ENCODE results near the gene MRGPRD.
"Not testable (repeated sequence)": the region's sequence is repeated elsewhere in the genome, so short reads cannot be mapped to it uniquely, and the experiment has no call there.

Gene MRGPRD

DNA sequence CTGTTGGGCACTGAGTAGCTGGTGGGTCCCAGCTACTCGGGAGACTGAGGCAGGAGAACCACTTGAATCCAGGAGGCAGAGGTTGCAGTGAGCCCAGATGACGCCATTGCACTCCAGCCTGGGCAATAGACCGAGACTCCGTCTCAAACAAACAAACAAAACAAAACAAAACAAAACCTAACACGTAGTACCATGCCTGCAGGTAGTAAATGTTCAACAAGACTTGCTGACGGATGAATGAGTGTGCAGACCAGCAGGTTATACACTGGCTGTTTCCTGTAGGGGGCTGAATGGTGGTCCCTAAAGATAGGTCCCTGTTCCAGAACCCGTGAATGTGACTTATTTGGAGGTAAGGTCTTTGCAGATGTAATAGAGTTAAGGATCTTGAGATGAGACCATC, 12.8 kb upstream of the MRGPRD start:
- no peak for DNase-seq

DNA sequence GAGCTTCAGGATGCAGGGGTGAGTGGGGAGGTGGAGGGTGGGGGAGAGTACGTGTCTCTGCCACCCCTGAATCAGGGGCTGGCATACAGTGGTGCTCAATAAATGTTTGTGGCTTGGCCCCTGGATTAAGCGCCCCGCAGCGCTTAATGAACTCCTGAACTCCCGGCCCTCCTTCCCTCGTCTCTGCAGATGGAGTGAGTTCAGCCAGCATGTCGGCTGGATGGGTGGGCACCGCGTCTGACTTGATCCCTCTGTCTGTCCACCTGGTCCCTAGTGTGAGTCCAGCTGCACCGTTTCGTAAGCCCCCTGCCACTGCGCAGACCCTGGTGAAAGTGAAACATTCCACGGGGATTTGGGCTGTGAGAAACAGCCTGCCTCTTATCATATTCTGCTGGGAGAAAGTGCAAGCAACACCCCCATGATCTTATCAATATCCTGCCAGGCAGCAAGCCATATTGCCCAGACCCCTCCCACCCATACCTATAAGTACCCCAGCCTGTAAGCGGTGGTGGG, 12.0 kb upstream of the MRGPRD start:
- DNase-seq: no peak

DNA sequence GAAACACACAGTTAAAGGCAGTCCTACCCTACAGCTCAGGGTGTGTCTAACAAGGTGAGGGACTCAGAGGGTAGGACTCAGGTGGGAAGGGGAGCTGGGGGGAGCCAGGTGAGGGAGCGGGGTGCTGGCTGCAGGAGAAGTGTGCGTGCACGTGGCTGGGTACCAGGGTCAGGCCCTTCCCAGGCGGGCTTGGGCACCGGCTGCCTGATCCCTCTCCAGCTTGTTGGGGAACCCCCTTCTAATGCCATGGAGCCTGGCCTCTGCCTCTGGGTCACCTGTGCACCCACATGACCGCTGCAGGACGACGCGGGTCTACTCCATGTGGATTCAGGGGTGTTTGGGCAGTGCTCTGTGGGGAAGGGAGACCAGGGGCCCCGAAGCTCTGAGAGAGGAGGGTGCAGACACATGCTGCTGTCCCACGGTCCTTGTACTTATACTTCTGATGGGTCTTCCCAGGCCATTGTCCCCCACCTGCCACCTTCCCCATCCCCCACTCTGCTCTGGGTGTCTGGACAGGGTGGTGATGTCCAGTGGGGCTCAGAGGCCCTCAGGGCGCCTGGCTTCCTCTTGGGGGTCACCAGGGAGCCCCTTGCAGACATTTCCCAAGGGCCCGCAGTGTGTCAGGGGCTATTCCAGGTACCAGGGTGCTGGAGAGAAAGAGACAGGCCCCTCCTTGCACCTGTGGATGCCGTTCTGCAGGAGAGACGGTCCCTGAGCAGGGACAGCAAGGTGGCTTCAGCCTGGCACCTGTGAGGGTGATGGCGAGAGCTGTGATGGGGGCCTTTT, 10.4 kb upstream of the MRGPRD start:
- DNase-seq: no peak

DNA sequence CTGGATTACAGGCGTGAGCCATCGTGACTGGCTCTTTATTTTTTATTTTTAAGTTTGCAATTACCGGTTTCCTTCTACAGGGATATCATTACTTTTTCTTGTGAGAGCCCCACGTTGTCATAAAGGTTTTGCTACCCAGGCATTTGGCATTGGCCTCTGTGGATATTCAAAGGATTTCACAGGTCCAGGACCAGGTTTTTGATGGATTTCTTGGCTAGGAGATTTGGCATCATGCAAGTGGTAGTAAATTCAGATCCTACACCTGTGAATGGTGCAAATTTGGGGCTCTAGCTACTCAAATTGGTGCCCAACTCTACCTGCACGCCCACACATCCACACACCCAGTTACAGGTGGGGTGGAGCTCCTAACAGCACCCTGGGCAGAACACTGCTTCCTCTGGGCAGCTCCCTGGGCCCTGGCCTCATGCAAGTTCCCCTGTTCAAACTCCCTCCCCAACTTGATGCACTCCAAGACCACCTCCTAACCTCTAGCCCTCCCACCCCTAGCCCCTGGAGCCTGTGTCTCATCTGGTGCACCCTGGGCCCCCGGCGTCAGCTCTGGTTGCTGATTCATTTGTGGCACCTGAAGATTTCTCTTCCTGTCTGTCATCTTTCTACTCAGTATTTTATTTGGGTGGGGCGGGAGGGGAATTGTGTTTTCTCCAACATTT, 9.3 kb upstream of the MRGPRD start:
- DNase-seq: no peak

DNA sequence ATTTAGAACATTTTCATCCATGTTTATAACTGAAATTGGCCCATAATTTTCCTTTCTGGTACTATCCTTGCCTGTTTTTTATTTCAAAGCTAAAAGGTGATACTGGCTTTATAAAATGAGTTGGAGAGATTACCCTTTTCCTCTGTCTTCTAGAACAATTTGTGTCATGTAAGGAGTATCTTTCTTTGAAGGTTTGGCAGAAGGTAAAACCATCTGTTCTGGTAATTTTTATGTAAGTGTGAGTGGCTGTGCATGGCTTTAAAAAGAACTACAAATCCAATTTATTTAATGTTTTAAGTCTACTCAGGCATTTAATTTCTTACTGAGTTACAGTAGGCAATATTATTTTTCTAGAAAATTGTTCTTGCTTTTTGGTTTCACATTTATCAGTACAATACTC, 7.7 kb upstream of the MRGPRD start:
- DNase-seq: no peak

DNA sequence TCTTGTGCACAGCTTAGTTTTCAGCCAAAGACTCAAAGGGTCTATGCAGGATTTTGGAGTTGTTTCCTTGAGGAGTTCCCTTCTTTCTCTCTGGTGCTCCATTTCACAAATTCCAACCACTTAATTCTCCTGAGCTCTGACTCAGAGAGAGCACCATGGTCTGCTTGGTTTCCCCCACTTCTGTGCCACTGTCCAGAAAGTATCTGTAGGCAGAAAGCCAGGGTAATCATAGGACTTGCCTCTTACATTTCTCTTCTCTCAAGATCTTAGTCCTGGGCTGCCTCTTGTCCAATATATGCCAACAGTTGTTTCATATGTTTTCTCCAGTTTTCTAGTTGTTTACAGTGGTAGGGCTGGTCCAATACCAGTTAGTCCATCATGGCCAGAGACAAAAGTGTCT, 6.4 kb upstream of the MRGPRD start:
- DNase-seq: no peak

DNA sequence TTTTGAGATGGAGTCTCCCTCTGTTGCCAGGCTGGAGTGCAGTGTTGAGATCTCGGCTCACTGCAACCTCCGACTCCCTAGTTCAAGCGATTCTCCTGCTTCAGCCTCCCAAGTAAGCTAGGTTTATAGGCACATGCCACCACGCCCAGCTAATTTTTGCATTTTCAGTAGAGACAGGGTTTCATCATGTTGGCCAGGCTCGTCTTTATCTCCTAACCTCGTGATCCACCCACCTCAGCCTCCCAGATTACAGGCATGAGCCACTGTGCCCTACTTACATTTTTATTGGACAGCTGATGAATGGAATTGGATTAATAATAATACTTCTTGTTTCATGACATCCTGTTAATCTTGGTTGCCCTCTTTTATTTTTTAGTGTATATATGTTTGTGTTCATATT, 3.0 kb upstream of the MRGPRD start:
- DNase-seq: no peak

DNA sequence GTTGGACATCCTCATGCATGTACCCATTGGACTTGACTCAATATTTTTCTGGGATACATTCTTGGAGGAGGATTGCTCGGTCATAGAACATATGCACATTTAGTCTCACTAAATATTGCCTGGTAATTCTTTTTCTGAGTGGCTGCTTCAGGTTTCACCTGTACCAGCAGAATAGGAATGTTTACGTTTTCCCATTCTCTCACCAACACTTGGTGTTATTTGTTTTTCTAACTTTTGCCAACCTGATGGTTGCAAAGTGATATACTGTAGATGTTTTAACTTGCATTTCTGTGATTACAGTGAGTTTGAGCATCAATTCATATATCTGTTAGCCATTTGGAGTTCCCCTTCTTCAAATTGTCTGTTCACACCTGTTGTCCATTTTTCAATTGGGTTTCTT, 1.3 kb upstream of the MRGPRD start:
- DNase-seq: no peak

DNA sequence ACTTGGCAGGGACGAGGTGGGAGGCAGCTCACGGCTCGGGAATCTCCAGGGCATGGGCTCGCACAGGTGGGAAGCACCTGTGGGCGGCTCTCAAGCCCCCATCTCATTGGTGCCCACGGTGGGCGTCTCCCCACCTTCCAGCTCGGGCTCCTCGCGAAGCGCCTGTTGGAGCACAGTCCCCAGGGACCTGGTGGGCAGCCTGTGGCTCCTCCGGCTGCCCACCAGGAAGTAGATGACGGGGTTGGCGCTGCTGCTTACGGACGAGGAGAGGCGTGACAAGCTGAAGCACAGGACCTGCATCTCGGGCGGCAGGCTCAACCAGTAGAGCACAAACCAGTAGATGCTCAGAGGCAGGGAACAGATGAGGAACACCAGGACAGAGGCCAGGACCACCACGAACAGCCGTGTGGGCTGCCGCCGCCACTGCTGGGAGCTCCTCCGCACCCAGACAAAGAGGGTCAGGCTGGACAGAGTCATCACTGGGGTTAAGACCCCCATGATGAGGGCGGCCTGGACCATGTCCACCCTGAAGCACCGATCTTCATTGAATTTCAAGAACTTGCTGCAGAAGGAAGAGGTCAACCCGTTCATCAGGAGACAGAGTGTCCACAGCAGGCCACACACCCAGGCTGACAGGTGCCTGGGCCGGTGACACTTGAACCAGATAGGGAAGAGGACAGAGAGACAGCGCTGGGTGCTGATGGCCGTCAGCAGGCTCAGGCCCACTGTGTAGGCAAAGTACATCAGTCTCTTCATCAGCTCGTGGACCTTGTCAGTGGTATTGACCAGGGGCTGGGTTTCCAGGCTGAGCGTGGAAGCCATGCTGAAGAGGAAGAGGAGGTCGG, 633 bp downstream of the MRGPRD start:
- no peak for DNase-seq

DNA sequence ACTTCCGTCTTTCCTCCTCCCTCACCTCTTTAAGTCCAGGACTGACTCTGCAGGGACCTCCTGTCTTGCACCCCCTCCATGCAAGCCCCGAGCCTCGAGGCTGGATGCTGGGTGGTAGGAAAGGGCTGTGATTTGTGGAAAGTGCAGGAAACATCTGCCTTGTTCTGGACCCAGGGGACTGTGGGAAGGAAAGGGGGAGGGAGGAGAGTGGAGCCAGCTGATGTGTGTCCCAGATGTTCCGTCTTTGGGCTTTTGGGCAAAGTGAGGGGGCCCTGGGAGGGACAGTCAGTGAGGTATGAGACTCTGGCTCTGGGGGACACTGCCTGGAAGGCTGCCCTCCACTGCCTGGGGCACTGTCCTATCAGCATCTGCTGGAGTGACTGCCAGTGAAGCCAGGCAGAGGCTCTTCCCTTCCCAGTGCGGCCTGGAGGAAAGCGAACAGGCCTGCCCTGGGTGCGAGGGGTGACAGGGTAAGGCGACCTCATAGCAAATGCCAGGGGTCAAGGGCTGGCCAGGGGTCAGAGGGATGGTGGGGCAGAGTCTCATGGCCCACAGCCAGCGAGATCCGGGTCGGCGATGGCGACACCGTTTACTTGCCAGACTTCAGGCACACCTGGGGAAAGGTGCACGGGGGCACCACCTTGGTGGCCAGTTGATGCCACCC, 1.7 kb downstream of the MRGPRD start:
- no peak for DNase-seq

DNA sequence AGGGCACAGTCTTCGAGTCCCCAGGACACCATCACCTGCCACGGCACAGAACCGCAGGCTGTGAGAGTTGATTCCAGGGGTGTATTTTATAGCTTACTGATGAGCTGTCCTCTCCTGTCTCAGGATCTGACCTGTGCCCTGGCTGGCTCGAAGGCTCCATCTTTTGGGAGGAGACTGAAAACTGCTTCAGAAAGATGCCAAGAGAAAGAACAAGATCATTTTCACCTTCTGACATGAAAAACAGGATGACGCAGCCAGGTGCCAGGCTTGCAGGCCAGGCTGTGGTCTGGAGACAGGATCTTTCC, 2.2 kb downstream of the MRGPRD start:
- no peak for DNase-seq

DNA sequence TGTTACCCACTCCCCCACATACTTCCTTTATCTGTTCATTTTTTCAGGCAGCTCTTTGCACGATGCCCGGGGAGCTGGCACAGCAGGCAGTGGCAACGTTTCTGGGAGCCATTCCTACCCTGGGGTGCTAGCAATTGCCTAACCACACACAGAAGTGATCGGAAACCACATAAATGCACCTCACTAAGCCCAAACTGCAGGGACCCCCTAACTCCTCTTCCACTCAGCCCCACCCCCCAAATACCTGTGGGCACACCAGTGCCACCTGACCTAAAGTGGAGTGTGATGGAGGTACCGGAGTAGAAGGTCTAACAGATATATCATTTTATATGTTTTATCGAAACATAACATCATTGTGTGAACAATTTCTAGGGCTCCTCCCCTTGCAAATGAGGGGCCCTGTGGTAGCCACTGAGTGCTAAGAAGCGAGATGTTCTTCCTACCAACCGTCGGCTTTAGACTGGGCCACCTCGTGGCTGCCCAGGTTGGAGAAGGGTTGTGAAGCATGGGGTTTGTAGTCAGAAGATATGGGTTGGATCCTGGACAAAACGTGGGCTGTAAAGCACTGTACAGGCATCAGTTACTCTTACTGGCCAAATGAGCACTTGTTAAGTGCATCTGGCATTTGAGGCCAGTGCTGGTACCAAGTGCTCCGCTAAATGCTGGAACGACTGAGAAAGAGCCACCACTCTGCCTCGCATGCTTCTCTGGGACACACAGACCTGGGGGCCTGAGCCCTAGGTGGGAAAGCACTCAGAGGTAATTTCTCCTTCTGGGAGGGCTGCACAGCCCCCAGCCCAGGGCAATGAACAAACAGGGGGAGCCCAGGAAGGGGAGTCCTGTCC, 2.8 kb downstream of the MRGPRD start:
- DNase-seq: no peak

DNA sequence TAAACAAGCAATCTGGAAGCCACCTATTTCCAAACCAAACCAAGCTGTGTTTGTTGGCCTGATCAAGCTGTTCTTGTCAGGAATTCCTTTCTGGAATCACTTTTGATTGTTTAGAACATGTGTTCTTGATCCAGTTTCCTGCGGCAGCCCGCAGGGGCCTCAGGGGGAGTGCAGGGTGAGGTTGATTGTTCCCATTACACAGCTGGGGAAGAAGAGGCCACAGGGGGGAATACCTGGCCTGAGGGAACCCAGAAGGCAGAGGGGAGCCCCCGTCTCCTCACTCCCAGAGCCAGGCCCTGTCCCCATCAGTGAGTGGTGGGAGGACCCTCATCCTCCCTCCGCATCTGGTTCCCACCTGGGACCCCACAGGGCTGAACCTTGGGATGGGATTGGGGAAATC, 4.2 kb downstream of the MRGPRD start:
- DNase-seq: no peak

DNA sequence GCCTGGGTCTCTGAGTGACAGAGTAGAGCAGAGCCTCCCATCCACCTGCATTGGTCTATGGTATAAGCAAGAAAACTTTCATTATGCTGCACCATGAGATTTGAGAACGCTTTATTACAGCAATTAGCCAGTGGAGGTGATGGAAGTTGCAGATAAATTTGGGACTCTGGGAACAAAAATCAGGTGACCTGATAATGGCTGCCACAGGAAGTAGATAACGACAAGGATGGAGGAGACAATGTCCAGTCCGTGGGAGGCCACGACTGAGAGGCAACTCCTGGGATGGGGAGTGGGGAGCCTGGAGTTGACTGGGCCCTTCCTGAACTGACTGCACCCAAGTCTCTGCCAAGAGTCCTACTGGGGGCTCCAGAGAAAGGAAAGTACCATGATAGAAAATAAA, 4.7 kb downstream of the MRGPRD start:
- no peak for DNase-seq

DNA sequence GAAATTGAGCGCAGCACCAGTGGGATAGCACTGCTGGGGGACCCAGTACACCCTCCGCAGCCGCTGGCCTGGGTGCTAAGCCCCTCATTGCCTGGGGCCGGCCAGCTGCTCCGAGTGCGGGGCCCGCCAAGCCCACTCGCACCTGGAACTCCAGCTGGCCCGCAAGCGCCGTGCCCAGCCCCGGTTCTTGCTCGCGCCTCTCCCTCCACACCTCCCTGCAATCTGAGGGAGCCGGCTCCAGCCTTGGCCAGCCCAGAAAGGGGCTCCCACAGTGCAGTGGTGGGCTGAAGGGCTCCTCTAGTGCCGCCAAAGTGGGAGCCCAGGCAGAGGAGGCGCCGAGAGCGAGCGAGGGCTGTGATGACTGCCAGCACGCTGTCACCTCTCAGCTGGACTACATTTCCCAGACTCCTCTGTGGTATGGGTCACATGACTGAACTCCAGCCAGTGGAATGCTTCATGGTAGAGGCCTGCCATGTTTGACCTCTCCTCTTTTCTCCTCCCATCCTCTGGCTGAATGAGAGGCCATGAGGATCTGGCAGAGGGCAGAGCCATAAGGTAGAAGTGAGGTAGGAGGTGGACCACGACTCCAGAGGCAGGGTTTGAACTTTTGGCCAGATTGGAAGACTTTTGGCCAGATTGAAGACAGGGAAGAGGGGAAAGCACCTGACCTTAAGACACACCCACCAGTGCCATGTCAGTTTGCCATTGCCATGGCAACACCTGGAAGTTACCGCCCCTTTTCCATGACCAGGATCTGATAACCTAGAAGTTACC, 6.2 kb downstream of the MRGPRD start:
- DNase-seq: no peak

DNA sequence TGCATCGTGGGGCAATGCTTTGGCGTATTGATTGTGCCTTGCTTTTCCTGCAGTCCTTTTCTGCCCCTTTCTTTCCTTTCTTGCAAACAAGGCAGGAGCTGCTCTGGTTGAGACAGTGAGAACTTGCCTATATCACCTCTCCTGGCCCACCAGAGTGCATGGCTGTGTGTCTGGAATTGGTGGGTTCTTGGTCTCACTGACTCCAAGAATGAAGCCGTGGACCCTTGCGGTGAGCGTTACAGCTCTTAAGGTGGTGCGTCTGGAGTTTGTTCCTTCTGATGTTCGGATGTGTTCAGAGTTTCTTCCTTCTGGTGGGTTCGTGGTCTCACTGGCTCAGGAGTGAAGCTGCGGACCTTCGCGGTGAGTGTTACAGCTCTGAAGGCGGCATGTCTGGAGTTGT, 7.1 kb downstream of the MRGPRD start:
- not testable (repeated sequence) for DNase-seq

DNA sequence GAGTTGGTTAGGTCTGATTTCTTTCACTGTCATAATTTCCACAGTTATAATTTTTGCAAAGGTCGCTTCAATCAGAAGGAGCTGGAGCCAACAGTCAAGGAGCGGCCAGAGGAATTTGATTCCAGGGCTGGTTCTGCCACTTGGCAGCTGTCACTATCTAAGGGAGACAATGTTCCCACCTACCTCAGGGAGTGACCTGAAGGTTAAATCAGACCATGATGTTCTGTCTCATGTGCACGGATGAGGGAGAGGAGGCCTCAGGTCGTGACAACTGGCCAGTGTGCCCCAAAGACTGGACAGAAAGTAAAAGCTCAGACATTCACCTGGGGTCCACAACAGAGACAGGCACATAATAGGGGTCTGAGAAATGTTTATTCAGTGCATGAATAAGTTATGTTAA, 7.6 kb downstream of the MRGPRD start:
- no peak for DNase-seq

DNA sequence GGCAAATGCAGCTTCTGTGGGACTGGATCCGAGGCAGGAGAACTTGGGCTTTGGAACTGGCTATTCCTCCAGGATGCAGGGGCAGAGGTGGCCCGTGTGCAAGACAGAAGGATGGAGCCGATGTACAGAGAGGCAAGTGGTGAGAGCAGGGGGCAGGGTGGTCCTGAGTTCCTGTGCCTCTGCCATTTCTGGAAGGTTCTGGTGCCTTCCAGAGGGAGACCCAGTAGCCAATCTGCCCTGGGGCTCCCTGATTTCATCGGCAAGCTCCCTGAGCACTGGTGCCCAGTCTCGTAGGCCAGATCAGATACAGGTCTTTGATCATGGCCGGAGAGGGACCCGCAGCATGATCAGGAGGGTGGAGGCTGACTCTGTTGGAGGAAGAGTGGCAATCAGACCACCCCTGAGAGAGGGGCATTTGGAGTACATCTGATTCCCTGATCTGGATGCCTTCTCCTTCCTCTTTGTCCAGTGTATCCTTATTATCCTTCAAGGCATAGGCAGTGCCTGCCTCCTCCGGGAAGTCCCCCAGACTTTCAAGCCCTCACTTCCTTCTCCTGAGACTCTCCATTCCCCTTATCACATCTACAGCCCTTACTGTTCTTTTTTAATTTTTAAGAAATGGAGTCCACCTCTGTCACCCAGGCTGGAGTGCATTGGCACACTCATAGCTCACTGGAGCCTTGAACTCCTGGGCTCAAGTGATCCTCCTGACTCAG, 9.7 kb downstream of the MRGPRD start:
- no peak for DNase-seq

DNA sequence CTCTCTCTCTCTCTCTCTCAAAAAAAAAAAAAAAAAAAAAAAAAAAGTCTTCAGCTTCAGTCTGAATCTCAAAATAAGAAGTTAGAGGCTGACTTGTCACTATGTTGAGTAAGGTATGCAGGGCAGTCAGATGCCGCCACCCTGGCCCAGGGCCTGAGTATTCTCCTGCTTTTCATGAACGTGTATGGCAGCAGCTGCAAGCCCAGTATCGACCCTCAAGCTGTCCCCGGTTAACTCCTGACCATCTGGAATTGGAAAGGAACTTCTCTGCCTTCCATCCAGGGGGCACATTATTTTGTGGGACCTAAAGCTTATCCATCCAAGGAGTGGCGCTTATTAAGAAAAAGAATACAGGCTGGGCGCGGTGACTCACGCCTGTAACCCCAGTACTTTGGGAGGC, 11.4 kb downstream of the MRGPRD start:
- DNase-seq: no peak

DNA sequence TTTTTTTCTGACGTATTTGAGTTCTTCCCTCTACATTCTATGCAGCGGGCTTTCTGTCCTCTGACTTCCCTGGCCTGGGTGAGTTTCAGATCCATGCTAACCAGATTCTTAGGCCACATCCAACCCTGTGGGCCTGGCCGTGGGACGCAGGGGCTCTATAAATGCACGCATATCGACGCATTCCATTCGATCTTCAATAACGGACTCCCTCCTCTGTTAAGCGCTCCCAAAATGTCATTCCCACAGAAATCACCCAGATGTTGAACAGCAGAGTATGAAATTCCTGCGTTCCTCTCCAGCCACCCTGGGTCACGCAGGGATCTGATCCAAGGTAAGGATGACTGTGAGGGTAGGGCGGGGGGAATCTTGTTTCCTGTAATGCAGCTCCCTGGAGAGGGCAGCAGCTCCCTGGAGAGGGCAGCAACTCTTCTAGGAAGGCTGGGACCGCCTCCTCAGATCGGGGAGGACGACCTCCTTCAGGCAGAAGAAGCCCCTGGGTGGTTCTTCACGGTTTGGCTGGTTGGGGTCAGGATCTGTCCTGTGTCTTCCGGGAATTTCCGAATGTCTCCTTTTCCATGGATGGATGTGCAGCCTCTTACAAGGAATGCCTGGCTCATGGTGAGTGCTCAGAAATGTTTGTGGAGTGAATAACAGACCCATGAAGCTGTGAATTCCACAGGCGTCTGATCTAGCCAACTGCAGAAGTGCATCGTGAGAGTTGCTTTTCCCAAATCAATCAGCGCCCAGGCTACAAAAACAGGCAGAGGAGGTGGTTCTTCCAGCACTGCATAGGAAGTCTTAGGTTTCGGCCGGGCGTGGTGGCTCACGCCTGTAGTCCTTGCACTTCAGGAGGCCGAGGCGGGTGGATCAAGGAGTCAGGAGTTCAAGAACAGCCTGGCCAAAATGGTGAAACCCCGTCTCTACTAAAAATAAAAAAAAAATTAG, 12.2 kb downstream of the MRGPRD start:
- no peak for DNase-seq

All from activated CD4-positive, alpha-beta T cell treated with anti-CD3 and anti-CD28 coated beads, Interleukin-2, amount 50 U/mL, for 1 hour (primary cell).